OCI-LY1 (cell line): ENCODE results near the gene STX8.

Experiments used
- EZH2 ChIP-seq: fragments of 200-600 bp; sonication (generic), shearing (Covaris generic); IDR thresholded peaks from 2 replicates; pipeline ENCODE4 v1.8.0; 2017; ENCODE audit warnings: borderline replicate concordance, mixed run types, mild to moderate bottlenecking, antibody characterized with exemption, low read length, moderate library complexity, mixed read lengths
- TF ChIP-seq, protein P1 (sequence below): fragments of 200-600 bp; sonication (generic), shearing (Covaris generic); IDR thresholded peaks from 2 replicates; pipeline ENCODE4 v1.5.1; 2017; ENCODE audit warnings: mild to moderate bottlenecking, antibody characterized with exemption, low read length, moderate library complexity, mixed read lengths

DNA sequence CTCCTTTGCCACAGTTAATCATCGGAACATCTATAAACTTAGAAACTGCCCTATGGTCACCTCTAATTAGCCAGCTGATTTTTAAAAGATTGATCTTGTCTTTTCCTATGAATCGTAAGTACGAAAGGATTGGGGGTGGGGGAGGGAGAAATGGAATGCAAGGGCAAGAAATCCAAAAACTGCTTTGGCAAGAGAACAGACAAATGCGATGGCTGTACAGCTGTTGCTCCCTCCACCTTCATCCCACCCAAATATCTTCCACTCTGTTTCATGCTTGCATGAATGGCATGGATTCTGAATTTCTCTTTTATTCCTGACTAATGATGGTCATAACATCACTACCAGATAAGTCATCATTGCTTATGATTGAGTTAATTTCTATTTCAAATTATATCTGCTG lies 165.7 kb downstream of the STX8 start:
- TF ChIP-seq, protein P1, sequence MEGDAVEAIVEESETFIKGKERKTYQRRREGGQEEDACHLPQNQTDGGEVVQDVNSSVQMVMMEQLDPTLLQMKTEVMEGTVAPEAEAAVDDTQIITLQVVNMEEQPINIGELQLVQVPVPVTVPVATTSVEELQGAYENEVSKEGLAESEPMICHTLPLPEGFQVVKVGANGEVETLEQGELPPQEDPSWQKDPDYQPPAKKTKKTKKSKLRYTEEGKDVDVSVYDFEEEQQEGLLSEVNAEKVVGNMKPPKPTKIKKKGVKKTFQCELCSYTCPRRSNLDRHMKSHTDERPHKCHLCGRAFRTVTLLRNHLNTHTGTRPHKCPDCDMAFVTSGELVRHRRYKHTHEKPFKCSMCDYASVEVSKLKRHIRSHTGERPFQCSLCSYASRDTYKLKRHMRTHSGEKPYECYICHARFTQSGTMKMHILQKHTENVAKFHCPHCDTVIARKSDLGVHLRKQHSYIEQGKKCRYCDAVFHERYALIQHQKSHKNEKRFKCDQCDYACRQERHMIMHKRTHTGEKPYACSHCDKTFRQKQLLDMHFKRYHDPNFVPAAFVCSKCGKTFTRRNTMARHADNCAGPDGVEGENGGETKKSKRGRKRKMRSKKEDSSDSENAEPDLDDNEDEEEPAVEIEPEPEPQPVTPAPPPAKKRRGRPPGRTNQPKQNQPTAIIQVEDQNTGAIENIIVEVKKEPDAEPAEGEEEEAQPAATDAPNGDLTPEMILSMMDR = no peak
- TF ChIP-seq EZH2 = no peak
